NCI-H82 (cell line): Measurements from ENCODE around the gene MIDN.
"Not testable (repeated sequence)": the region's sequence is repeated elsewhere in the genome, so short reads cannot be mapped to it uniquely, and the experiment has no call there.

Source experiments
- DNase-seq: peaks from one replicate; lab custom pipeline; 2025; lab: John Stamatoyannopoulos, UW

The MIDN gene

GRCh38 chr19:1294688-1295087 is 46.3 kb downstream of the MIDN start:
- no peak for DNase-seq

DNA sequence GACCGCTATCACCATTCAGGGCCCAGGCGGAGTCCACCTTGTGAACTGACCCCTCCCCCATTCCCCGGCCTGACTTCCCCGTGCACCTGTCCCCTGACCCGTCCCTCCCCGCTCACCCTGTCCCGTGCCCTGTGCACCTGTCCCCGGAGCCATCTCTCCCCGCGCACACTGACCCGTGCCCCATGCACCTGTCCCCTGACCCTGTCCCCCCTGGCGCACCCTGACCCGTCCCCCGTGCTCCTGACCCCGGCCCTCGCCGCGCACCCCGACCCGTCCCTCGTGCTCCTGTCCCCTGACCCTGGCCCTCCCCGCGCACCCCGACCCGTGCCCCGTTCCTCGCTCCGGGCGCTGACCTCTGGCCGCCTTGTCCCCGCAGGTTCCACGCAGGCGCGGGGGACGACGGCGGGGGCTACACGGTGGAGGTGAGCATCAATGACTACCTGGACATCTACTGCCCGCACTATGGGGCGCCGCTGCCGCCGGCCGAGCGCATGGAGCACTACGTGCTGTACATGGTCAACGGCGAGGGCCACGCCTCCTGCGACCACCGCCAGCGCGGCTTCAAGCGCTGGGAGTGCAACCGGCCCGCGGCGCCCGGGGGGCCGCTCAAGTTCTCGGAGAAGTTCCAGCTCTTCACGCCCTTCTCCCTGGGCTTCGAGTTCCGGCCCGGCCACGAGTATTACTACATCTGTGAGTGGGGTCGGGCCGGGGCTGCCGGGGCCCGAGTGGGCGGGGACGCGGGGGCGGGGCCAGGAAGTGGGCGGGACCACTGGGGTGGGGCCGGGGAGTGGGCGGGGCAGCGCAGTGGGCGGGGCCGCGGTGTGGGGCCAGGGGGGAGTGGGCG is 47.0 kb downstream of the MIDN start:
- peak; percentile 36 for DNase-seq

DNA sequence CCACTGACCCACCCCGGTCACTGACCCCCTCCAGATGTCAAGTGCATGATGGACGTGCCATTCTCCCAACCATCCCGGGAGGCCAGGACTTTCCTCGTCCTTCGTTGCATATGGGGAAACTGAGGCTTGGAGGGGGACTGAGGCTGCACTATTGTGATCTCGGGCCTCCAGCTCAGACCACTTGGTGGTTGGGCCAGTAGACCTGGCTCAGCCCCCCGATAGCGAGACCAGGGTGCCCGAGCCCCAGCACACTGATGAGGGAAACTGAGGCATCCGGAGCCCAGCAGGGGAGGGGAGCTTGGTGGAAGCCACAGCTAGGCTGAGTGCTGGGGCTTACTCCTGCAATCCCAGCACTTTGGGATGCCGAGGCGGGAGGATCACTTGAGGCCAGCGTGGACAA is 47.7 kb downstream of the MIDN start:
- no peak for DNase-seq

GRCh38 chr19:1296575-1297271 is 48.3 kb downstream of the MIDN start:
- DNase-seq, result no peak

- DNase-seq, result no peak
Measured at GRCh38 chr19:1298235-1298634, 49.9 kb downstream of the MIDN start.

- DNase-seq, result no peak
Measured at GRCh38 chr19:1299801-1300200, 51.4 kb downstream of the MIDN start.

- no peak for DNase-seq
Measured at GRCh38 chr19:1300744-1301490, 52.5 kb downstream of the MIDN start.

DNA sequence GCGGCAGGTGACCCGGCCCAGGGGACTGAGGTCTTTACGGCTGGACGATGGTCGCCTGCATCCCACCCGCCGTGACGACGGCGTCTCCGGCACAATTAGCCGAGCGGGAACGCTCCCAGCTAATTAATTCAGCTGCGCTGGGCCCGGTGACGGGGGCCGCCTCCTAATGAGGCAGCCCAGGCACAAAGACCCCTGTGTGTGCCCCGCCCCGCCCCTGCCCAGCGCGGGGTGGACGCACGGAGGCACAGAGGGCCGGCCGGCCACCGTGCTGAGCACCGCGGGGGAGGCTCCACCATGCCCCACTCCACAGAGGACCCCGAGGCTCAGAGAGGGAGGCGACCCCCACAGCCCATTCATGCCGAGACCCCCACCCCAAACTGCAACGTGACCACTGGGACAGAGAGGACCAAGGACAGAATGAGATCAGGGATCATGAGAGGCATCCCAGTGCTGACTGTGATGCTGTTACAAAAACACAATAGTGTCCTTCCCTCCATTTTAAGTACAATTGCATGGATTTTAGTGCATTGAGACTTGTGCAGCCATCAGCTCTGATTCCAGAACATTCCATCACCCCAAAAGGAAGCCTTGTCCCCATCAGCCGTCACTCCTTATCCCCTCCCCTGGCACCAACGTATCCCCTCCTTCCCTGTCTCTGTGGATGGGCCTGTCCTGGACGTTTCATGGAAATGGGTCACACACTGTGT is 54.3 kb downstream of the MIDN start:
- no peak for DNase-seq

DNA sequence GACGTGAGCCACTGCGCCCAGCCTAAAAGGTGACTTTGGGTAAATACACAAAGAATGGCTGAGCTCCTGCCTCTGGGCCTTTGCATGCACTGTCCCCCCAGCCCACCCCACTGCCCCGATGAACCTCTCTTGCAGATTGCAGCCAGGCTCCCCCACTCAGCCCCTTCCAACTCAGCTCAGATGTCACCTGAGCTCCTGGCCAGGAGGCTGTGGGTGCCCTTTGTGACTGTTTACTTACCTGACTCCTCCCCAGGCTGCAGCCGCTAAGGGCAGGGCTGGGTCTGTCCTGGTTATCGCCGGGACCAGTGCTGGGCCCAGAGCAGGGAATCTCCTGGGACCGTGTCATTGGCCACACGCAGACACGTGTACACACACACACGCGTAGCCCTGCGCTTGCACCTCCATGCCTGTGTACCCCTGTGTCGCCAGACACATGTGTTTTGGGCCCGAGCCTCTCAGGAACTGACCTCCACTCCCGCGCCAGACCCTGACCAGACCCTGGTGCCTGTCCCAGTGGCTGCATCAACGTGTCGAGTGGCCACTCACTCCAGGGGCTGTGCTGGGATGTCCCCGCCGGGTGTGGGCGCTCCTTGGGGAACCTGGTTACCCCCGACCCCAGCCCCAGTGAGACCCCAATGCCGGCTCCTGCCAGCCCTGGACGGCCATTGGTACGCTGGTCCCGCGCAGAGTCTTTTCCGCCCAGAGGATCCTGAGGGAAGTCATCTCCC is 56.0 kb downstream of the MIDN start:
- no peak for DNase-seq

DNA sequence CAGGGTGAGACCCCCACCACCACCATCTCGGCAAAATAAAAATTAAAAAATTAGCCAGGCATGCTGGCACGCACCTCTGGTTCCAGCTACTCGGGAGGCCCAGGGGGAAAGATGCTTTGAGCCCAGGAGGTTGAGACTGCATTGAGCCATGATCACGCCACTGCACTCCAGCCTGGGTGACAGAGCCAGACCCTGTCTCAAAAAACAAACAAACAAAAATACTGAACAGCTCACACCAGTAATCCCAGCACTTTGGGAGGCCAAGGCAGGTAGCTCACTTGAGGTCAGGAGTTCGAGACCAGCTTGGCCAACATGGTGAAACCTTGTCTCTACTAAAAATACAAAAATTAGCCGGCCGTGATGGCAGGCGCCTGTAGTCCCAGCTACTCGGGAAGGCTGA is 57.0 kb downstream of the MIDN start:
- not testable (repeated sequence) for DNase-seq

GRCh38 chr19:1307320-1307719 is 58.9 kb downstream of the MIDN start:
- peak; percentile 73 for DNase-seq

GRCh38 chr19:1307755-1308303 is 59.4 kb downstream of the MIDN start:
- DNase-seq, result no peak

DNA sequence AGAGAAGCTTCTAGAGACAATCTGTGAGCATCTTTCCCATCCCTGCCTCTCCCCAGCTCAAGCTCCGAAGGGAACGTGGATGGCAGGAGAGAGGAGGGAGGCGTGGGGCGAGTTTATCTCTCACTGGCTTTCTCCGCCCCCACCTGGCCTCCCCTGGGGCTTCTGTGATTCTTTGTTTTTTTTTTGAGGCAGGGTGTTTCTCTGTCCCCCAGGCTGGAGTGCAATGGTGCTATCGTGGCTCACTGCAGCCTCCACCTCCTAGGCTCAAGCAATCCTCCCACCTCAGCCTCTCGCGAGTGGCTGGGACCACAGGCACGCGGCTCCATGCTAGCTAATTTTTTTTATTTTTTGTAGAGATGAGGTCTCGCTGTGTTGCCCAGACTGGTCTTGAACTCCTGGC is 60.3 kb downstream of the MIDN start:
- DNase-seq, result no peak
